A549 (cell line): ENCODE measurements around the gene ADGRD1. TPM values are rescaled to one million over a fixed set of nuclear protein-coding genes. Genes with fewer than 3 reads are reported as not detected.

ENCODE experiments used
- ATAC-seq, 2 experiments: fragments of 200-7000 bp in 1 of 2; fragments of >200 bp in 1 of 2; cut with Nextera tagmentation in 1 of 2; cut with Tn5 transposase in 1 of 2; 3 replicates each; pipeline versions ENCODE4 v1.8.0 to v1.9.1; 2018 to 2020; ENCODE audit warnings: mild to moderate bottlenecking in 1 of 2, moderate library complexity in 1 of 2
- CTCF ChIA-PET: fragments of 300-600 bp; sonication (Branson Sonifier 250); formaldehyde crosslinking; extraction: SDS; loops from one replicate; lab custom pipeline; 2021; ENCODE audit warnings: antibody characterized with exemption, inconsistent platforms; lab: Yijun Ruan, JAX
- POLR2A ChIA-PET: fragments of 350-600 bp; formaldehyde crosslinking; extraction: SDS; loops from one replicate; lab custom pipeline; 2021; ENCODE audit warnings: antibody characterized with exemption, inconsistent platforms; lab: Yijun Ruan, JAX
- DNase-seq, 2 experiments: peaks; one replicate each; pipeline versions ENCODE4 v3.0.0 to v3.0.0-alpha.2; 2011 to 2016; ENCODE audit warnings: low read depth in 1 of 2, low spot score in 1 of 2
- FAIRE-seq: peaks from 2 replicates; lab custom pipeline; 2011; peaks lifted over from hg19 to GRCh38; lab: Jason Lieb, UNC
- H3K27ac ChIP-seq, 2 experiments: fragments of >200 bp; sonication (Bioruptor Twin); formaldehyde crosslinking; 3 replicates each; pipeline ENCODE4 v1.5.1; 2016 to 2017
- H3K4me1 ChIP-seq: fragments of >200 bp; sonication (Bioruptor Twin); formaldehyde crosslinking; 3 replicates; pipeline ENCODE4 v1.6.1; 2016
- H3K4me2 ChIP-seq: fragments of >200 bp; sonication (Bioruptor Twin); formaldehyde crosslinking; 3 replicates; pipeline ENCODE4 v1.6.1; 2016
- H3K4me3 ChIP-seq: fragments of >200 bp; sonication (Bioruptor Twin); formaldehyde crosslinking; 3 replicates; pipeline ENCODE4 v1.5.1; 2016
- H3K9me3 ChIP-seq: fragments of >200 bp; sonication (Bioruptor Twin); formaldehyde crosslinking; 3 replicates; pipeline ENCODE4 v1.6.1; 2016
- CBX2 ChIP-seq: fragments of 200-600 bp; sonication (generic); IDR thresholded peaks from 2 replicates; pipeline ENCODE4 v1.6.1; 2016; ENCODE audit warnings: low read depth, mild to moderate bottlenecking, borderline replicate concordance
- CBX8 ChIP-seq: fragments of 200-600 bp; sonication (generic); IDR thresholded peaks from 2 replicates; pipeline ENCODE4 v1.6.1; 2016
- CHD4 ChIP-seq: fragments of 200-600 bp; sonication (generic); IDR thresholded peaks from 2 replicates; pipeline ENCODE4 v1.6.1; 2016; ENCODE audit warnings: antibody characterized with exemption, mild to moderate bottlenecking, borderline replicate concordance
- EP300 ChIP-seq, 2 experiments: fragments of >200 bp; sonication (Bioruptor Twin); formaldehyde crosslinking; IDR thresholded peaks; 2 replicates in 1 of 2; 3 replicates in 1 of 2; pipeline ENCODE4 v1.6.1; 2016 to 2017
- ESRRA ChIP-seq: fragments of 150-350 bp; IDR thresholded peaks from 2 replicates; pipeline ENCODE4 v1.6.1; 2014; ENCODE audit warnings: mild to moderate bottlenecking, low read length, borderline replicate concordance
- FOXS1 ChIP-seq: fragments of 250-450 bp; sonication (Bioruptor Pico); IDR thresholded peaks from 2 replicates; pipeline ENCODE4 v1.5.0; 2020; ENCODE audit warnings: mild to moderate bottlenecking, moderate library complexity
- HOXA7 ChIP-seq: fragments of 250-450 bp; sonication (Bioruptor Pico); IDR thresholded peaks from 2 replicates; pipeline ENCODE4 v1.5.0; 2020; ENCODE audit warnings: mild to moderate bottlenecking, moderate library complexity
- HOXB13 ChIP-seq: fragments of 250-450 bp; sonication (Bioruptor Pico); IDR thresholded peaks from 2 replicates; pipeline ENCODE4 v1.5.0; 2020; ENCODE audit warnings: low read depth, mild to moderate bottlenecking, moderate library complexity
- HOXB5 ChIP-seq: fragments of 250-450 bp; sonication (Bioruptor Pico); IDR thresholded peaks from 2 replicates; pipeline ENCODE4 v1.5.0; 2020; ENCODE audit warnings: mild to moderate bottlenecking, moderate library complexity
- JUN ChIP-seq, 2 experiments: fragments of >200 bp; sonication (Bioruptor Twin); formaldehyde crosslinking; IDR thresholded peaks; 2 replicates in 1 of 2; 3 replicates in 1 of 2; pipeline ENCODE4 v1.6.1; 2016 to 2017
- JUNB ChIP-seq: fragments of >200 bp; sonication (Bioruptor Twin); formaldehyde crosslinking; IDR thresholded peaks from 2 replicates; pipeline ENCODE4 v1.6.1; 2016
- KDM1A ChIP-seq: fragments of 200-600 bp; sonication (generic); IDR thresholded peaks from 2 replicates; pipeline ENCODE4 v1.6.1; 2016; ENCODE audit warnings: low read depth, mild to moderate bottlenecking
- KDM5A ChIP-seq: fragments of 200-600 bp; sonication (generic); IDR thresholded peaks from 2 replicates; pipeline ENCODE4 v1.6.1; 2016; ENCODE audit warnings: antibody characterized with exemption, mild to moderate bottlenecking
- MAFK ChIP-seq: fragments of 450-650 bp; IDR thresholded peaks from 2 replicates; pipeline ENCODE4 v1.6.1; 2014; ENCODE audit not compliant: partially characterized antibody
- MAZ ChIP-seq: fragments of 150-350 bp; IDR thresholded peaks from 2 replicates; pipeline ENCODE4 v1.6.1; 2014; ENCODE audit warnings: antibody characterized with exemption, low read depth, low read length, borderline replicate concordance
- MYC ChIP-seq: IDR thresholded peaks from 2 replicates; pipeline ENCODE4 v1.6.1; 2012; ENCODE audit warnings: mild to moderate bottlenecking, inconsistent platforms, low read length, improper control_type of control experiment, borderline replicate concordance
- NR3C1 ChIP-seq: fragments of >200 bp; sonication (Bioruptor Twin); formaldehyde crosslinking; IDR thresholded peaks from 3 replicates; pipeline ENCODE4 v1.6.1; 2017
- POLR2A ChIP-seq: IDR thresholded peaks from 2 replicates; pipeline ENCODE4 v1.6.1; 2012; ENCODE audit warnings: mild to moderate bottlenecking, low read length
- RFX5 ChIP-seq: fragments of 450-650 bp; IDR thresholded peaks from 2 replicates; pipeline ENCODE4 v1.7.1; 2014; ENCODE audit warnings: antibody characterized with exemption, mild to moderate bottlenecking, moderate library complexity
- RNF2 ChIP-seq: fragments of 200-600 bp; sonication (generic); IDR thresholded peaks from 2 replicates; pipeline ENCODE4 v1.6.1; 2016; ENCODE audit warnings: low read depth, mild to moderate bottlenecking, antibody characterized with exemption, moderate library complexity, borderline replicate concordance
- ZNF302 ChIP-seq: fragments of 250-450 bp; sonication (Bioruptor Pico); IDR thresholded peaks from 2 replicates; pipeline ENCODE4 v1.9.0; 2021; ENCODE audit warnings: inconsistent platforms, mild to moderate bottlenecking, moderate library complexity
- WGBS: methylation state at CpG from one replicate; pipeline ENCODE4 v1.1.6; 2017; ENCODE audit errors: missing lambda C conversion rate; 5-methylcytosine and 5-hydroxymethylcytosine counted together
- polyA plus RNA-seq, 4 experiments: library from polyadenylated mRNA; depleted of rRNA in 3 of 4; stranded (reverse); fragments of >200 nt; fragmentation: RNase III in 1 of 4; extraction: RNeasy Plus Mini Kit Qiagen cat#74134 plus additional on column Dnase treatment in 1 of 4; gene quantifications; 2 replicates in 3 of 4; 3 replicates in 1 of 4; pipeline ENCODE4 v1.2.3, GENCODE V29; 2011 to 2017
- TF ChIP-seq, protein P1 (sequence below): fragments of >200 bp; sonication (Bioruptor Twin); formaldehyde crosslinking; IDR thresholded peaks from 2 replicates; pipeline ENCODE4 v1.6.1; 2016
- TF ChIP-seq, protein P2 (sequence below): fragments of >200 bp; sonication (Bioruptor Twin); formaldehyde crosslinking; IDR thresholded peaks from 3 replicates; pipeline ENCODE4 v1.5.1; 2016
- TF ChIP-seq, protein P3 (sequence below): fragments of >200 bp; sonication (Bioruptor Twin); formaldehyde crosslinking; IDR thresholded peaks from 3 replicates; pipeline ENCODE4 v1.6.1; 2016
- TF ChIP-seq, protein P4 (sequence below): IDR thresholded peaks from 2 replicates; pipeline ENCODE4 v1.6.1; 2012

The ADGRD1 gene
- polyA plus RNA-seq, 2 of the 4 experiments (the other 2 are of a cell fraction) = 0.36 to 1.5 TPM

DNA sequence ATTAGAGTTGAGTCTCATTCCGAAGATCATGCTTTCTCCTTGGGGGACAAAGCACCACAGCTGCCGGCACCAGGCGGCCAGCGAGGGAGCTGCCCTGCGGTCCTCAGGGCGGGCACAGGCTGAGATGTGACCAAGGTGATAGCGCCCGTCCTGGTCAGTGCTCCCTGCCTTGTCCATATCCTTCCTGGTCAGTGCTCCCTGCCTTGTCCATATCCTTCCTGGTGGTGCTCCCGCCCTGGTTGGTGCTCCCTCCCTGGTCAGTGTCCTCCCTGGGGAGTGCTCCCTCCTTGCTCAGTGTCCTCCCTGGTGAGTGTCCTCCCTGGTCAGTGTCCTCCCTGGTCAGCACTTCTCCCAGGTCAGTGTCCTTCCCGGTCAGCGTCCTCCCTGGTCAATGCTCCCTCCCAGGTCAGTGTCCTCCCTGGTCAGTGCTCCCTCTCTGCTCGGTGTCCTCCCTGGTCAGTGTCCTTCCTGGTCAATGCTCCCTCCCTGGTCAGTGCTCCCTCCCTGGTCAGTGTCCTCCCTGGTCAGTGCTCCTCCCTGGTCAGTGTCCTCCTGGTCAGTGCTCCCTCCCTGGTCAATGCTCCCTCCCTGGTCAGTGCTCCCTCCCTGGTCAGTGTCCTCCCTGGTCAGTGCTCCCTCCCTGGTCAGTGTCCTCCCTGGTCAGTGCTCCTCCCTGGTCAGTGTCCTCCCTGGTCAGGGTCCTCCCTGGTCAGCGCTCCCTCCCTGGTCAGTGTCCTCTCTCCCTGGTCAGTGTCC lies 92.2 kb downstream of the ADGRD1 start:
- H3K4me3 ChIP-seq = no peak overlapping the region
- H3K4me2 ChIP-seq = no peak overlapping the region
- TF ChIP-seq, protein P1, sequence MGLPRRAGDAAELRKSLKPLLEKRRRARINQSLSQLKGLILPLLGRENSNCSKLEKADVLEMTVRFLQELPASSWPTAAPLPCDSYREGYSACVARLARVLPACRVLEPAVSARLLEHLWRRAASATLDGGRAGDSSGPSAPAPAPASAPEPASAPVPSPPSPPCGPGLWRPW = no peak
- TF ChIP-seq ZNF302 (CRISPR knock-in tag) = no peak
- no peak for TF ChIP-seq JUN (IDR thresholded peaks at IDR 0.05)
- TF ChIP-seq CBX2 = no peak
- TF ChIP-seq KDM5A = no peak
- no peak for TF ChIP-seq HOXA7 (CRISPR knock-in tag)
- no peak for TF ChIP-seq RNF2
- no peak for TF ChIP-seq CBX8
- no peak for TF ChIP-seq NR3C1
- TF ChIP-seq POLR2A = no peak
- no peak for TF ChIP-seq MAFK
- TF ChIP-seq, protein P2, sequence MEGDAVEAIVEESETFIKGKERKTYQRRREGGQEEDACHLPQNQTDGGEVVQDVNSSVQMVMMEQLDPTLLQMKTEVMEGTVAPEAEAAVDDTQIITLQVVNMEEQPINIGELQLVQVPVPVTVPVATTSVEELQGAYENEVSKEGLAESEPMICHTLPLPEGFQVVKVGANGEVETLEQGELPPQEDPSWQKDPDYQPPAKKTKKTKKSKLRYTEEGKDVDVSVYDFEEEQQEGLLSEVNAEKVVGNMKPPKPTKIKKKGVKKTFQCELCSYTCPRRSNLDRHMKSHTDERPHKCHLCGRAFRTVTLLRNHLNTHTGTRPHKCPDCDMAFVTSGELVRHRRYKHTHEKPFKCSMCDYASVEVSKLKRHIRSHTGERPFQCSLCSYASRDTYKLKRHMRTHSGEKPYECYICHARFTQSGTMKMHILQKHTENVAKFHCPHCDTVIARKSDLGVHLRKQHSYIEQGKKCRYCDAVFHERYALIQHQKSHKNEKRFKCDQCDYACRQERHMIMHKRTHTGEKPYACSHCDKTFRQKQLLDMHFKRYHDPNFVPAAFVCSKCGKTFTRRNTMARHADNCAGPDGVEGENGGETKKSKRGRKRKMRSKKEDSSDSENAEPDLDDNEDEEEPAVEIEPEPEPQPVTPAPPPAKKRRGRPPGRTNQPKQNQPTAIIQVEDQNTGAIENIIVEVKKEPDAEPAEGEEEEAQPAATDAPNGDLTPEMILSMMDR = no peak
- TF ChIP-seq, protein P3, sequence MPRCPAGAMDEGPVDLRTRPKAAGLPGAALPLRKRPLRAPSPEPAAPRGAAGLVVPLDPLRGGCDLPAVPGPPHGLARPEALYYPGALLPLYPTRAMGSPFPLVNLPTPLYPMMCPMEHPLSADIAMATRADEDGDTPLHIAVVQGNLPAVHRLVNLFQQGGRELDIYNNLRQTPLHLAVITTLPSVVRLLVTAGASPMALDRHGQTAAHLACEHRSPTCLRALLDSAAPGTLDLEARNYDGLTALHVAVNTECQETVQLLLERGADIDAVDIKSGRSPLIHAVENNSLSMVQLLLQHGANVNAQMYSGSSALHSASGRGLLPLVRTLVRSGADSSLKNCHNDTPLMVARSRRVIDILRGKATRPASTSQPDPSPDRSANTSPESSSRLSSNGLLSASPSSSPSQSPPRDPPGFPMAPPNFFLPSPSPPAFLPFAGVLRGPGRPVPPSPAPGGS = no peak
- TF ChIP-seq HOXB5 (CRISPR knock-in tag) = no peak
- TF ChIP-seq MAZ = no peak
- no peak for TF ChIP-seq JUNB
- TF ChIP-seq RFX5 = no peak
- no peak for TF ChIP-seq MYC
- TF ChIP-seq HOXB13 = no peak
- H3K4me1 ChIP-seq = no peaks in the 10 kb centered on the region
- no peak for FAIRE-seq
- no peak for DNase-seq
- H3K27ac ChIP-seq = no peak overlapping the region
- CTCF ChIA-PET = no interaction called here
- no peaks in the 10 kb centered on the region for H3K9me3 ChIP-seq
- WGBS = 67% methylated on average over 13 of the region's 13 CpGs
- POLR2A ChIA-PET = no interaction called here
- ATAC-seq = no peak

DNA sequence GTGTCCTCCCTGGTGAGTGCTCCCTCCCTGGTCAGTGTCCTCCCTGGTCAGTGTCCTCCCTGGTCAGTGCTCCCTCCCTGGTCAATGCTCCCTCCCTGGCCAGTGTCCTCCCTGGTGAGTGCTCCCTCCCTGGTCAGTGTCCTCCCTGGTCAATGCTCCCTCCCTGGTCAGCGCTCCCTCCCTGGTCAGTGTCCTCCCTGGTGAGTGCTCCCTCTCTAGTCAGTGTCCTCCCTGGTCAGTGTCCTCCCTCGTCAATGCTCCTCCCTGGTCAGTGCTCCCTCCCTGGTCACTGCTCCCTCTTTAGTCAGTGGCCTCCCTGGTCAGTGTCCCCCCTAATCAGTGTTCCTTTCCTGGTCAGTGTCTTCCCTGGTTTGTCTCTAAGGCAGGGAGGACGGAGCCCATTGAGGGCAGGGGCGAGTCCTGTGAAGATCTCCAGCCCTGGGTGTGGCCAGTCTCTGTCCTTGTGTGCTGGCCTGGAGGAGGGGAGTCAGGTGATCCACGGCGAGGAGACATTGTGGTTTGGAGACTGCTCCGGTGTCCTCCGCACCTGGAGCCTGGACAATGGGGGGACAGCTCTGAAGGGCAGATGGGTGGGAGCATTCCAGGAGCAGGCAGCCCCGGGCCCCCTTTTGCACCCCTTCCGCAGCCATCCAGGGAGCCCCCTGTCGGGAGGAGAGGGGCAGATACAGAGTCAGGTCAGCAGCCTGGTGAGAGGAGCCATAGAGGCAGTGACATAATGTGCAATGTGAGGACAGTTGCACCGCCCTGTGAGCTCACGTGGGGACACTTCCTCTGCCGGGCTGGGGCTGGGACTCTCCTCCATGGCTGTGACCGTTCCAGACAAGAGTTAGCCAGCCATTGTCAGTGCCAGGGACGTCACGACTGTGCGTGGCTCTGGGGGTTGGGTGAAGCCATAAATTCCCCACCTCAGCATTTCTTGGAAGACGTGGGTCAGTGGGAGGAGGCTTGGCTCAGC lies 93.4 kb downstream of the ADGRD1 start:
- FAIRE-seq (no peak), ATAC-seq (peak; percentile 39 to 50; a peak in 4 of 6 replicates), DNase-seq (peak in 1 of 2 experiments; percentile 35)
- WGBS = 48% methylated on average over 18 of the region's 19 CpGs
- CTCF ChIA-PET = interaction anchor here (1.1 kb wide), 1 partner anchor 85 kb away, joined by 4 read pairs; no protein-coding TSS in a partner anchor
- Histone ChIP-seq H3K4me3 (no peak overlapping the region), H3K27ac (no peak overlapping the region), H3K4me2 (no peak overlapping the region), H3K4me1 (no peaks in the 10 kb centered on the region), H3K9me3 (no peaks in the 10 kb centered on the region)
- TF ChIP-seq EP300 (IDR thresholded peaks at IDR 0.05) = no peak
- TF ChIP-seq MYC = no peak
- no peak for TF ChIP-seq FOXS1 (CRISPR knock-in tag)
- no peak for TF ChIP-seq KDM1A
- TF ChIP-seq RNF2 = no peak
- TF ChIP-seq, protein P4, sequence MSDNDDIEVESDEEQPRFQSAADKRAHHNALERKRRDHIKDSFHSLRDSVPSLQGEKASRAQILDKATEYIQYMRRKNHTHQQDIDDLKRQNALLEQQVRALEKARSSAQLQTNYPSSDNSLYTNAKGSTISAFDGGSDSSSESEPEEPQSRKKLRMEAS = no peak
- TF ChIP-seq ESRRA = no peak
- no peak for TF ChIP-seq CHD4
- TF ChIP-seq MAFK = peak; percentile 88
- POLR2A ChIA-PET = no interaction called here
